Nephron (organoid): ENCODE data around the gene ARHGEF25.

Experiments used
- H3K27ac Mint-ChIP-seq, 3 experiments: 2 replicates each; pipeline ENCODE4 v1.8.0; 2020; ENCODE audit warnings: mixed read lengths in 3 of 3, mild to moderate bottlenecking in 2 of 3, moderate library complexity in 1 of 3
- H3K27me3 Mint-ChIP-seq: 2 replicates; pipeline ENCODE4 v1.8.0; 2021; ENCODE audit warnings: low read depth, mild to moderate bottlenecking, moderate library complexity, mixed read lengths
- H3K36me3 Mint-ChIP-seq: 2 replicates; pipeline ENCODE4 v1.8.0; 2020; ENCODE audit warnings: low read depth, mixed read lengths
- H3K4me1 Mint-ChIP-seq: 2 replicates; pipeline ENCODE4 v1.8.0; 2020; ENCODE audit warnings: mixed read lengths
- H3K4me3 Mint-ChIP-seq, 3 experiments: 2 replicates each; pipeline ENCODE4 v1.8.0; 2020; ENCODE audit warnings: mild to moderate bottlenecking in 3 of 3, mixed read lengths in 3 of 3, moderate library complexity in 2 of 3
- H3K9me3 Mint-ChIP-seq: 2 replicates; pipeline ENCODE4 v1.8.0; 2020; ENCODE audit warnings: mixed read lengths
- TF ChIP-seq, protein P1 (sequence below), 3 experiments: fragments of 200-600 bp; sonication (generic); IDR thresholded peaks; one replicate each; pipeline ENCODE4 v1.5.0; 2021; ENCODE audit warnings: antibody characterized with exemption in 3 of 3; ENCODE audit not compliant: unreplicated experiment in 3 of 3

ARHGEF25 gene

DNA sequence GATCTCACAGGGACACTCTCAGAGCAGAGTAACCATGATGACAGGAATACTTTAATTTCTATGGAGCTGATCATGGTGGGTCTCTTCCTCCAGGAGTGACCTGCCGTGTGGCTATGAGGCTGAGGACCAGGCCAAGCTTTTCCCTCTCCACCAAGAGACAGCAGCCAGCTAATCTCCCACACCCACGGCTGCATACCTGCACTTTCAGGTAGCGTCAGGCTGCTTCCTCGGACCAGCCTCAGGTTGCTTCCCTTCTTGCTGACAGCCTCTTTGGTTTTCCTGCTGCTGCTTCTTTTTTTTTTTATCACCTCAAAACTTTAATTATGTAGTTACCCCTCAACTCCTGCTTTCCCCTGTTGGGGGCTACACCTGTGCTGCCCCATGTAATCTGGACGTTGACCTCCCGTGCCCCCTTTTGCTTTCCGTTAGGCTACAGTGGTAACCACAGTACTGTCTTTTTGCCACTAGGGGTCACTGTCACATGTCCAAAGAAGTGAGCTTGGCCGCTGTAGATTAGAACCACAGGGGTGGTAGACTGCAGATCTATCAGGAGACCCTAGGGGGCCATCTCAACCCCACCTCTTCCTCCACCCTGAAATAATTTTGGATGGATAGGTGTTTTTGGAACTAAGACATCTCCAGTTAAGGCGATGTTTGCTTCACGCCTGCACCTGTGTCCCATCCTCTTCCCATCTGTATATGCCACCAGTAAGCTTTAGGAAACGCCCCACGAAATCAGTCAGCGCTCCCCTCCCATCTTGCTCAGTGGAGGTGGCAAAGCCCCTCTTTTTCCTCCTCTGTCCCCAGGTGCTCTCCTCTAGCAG lies 28.0 kb upstream of the ARHGEF25 start:
- peaks cover 23% of the 10 kb centered on the region for H3K27me3 Mint-ChIP-seq
- H3K27ac Mint-ChIP-seq = no peak overlapping the region
- H3K4me1 Mint-ChIP-seq = no peaks in the 10 kb centered on the region
- TF ChIP-seq, protein P1, sequence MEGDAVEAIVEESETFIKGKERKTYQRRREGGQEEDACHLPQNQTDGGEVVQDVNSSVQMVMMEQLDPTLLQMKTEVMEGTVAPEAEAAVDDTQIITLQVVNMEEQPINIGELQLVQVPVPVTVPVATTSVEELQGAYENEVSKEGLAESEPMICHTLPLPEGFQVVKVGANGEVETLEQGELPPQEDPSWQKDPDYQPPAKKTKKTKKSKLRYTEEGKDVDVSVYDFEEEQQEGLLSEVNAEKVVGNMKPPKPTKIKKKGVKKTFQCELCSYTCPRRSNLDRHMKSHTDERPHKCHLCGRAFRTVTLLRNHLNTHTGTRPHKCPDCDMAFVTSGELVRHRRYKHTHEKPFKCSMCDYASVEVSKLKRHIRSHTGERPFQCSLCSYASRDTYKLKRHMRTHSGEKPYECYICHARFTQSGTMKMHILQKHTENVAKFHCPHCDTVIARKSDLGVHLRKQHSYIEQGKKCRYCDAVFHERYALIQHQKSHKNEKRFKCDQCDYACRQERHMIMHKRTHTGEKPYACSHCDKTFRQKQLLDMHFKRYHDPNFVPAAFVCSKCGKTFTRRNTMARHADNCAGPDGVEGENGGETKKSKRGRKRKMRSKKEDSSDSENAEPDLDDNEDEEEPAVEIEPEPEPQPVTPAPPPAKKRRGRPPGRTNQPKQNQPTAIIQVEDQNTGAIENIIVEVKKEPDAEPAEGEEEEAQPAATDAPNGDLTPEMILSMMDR (IDR thresholded peaks at IDR 0.05; ENCODE audit: unreplicated experiment in 3 of 3) = peak; percentile 93 to 98 (median 96)
- no peaks in the 10 kb centered on the region for H3K36me3 Mint-ChIP-seq
- no peak overlapping the region for H3K4me3 Mint-ChIP-seq
- H3K9me3 Mint-ChIP-seq = no peaks in the 10 kb centered on the region

DNA sequence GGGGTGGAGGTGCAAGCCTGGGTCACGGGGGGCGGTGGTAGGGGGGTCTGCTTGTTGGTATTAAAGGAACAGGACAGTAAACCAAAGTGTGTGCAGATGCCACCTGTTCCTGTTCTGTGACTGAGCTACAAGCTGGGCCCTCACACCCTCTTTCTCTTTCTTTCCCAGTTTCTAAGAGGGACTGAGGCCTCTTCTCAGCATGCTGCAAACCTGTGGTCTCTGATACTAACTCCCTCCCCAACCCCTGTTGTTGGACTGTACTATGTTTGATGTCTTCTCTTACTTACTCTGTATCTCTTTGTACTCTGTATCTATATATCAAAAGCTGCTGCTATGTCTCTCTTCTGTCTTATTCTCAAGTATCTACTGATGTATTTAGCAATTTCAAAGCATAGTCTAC lies 27.2 kb upstream of the ARHGEF25 start:
- no peaks in the 10 kb centered on the region for H3K9me3 Mint-ChIP-seq
- peaks cover 19% of the 10 kb centered on the region for H3K27me3 Mint-ChIP-seq
- no peak overlapping the region for H3K4me3 Mint-ChIP-seq
- H3K27ac Mint-ChIP-seq = no peak overlapping the region
- no peaks in the 10 kb centered on the region for H3K36me3 Mint-ChIP-seq
- H3K4me1 Mint-ChIP-seq = no peaks in the 10 kb centered on the region
- TF ChIP-seq, protein P1 (IDR thresholded peaks at IDR 0.05; ENCODE audit: unreplicated experiment in 3 of 3) = no peak

DNA sequence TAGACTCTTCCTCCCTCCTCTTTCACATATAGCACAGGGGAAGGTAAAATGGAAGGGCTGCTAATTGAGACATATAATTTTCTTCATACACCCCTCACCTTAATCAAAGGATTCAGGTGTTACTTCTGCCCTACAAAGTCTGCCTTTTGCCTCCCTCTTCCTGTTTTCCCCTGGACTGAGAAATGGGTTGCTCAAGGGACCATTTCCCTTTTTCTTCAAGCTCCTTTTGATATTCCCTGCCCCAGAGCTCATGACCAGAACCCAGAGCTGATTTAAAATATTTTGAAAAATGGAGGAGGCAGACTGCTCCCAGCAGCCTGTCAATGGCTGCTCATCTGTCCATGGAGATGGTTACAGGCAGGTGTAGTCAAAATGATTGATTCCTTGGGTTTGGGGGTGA lies 26.5 kb upstream of the ARHGEF25 start:
- no peaks in the 10 kb centered on the region for H3K9me3 Mint-ChIP-seq

DNA sequence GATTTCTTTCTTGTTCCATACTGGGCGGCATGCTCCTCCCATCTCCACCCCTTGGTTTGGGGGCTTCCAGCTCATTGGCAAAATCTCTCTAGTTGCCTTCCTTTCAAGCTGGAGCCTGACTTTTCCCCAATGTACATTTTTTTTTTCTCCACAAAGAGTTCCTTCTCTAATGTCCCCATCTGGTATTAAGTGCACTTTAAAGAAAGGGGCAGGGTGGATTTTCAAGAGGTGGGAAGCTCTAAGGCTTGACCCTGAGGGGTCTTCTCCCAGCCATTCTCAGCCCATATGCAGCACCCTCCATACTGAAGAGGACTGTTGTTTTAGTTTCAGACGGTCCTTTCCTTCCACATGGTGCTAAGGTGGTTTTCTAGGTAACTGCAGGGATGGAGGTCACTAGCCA lies 26.1 kb upstream of the ARHGEF25 start:
- H3K4me3 Mint-ChIP-seq = no peak overlapping the region
- TF ChIP-seq, protein P1 (IDR thresholded peaks at IDR 0.05; ENCODE audit: unreplicated experiment in 3 of 3) = no peak
- no peaks in the 10 kb centered on the region for H3K9me3 Mint-ChIP-seq
- H3K4me1 Mint-ChIP-seq = no peaks in the 10 kb centered on the region
- H3K27ac Mint-ChIP-seq = no peak overlapping the region
- peaks cover 12% of the 10 kb centered on the region for H3K27me3 Mint-ChIP-seq
- H3K36me3 Mint-ChIP-seq = no peaks in the 10 kb centered on the region

More for the DNA sequence above, 26.5 kb upstream of the ARHGEF25 start:
- Mint-ChIP-seq H3K4me3 (no peak overlapping the region), H3K4me1 (no peaks in the 10 kb centered on the region), H3K27ac (no peak overlapping the region), H3K27me3 (peaks cover 15% of the 10 kb centered on the region), H3K36me3 (no peaks in the 10 kb centered on the region)
- TF ChIP-seq, protein P1 (IDR thresholded peaks at IDR 0.05; ENCODE audit: unreplicated experiment in 3 of 3) = no peak

DNA sequence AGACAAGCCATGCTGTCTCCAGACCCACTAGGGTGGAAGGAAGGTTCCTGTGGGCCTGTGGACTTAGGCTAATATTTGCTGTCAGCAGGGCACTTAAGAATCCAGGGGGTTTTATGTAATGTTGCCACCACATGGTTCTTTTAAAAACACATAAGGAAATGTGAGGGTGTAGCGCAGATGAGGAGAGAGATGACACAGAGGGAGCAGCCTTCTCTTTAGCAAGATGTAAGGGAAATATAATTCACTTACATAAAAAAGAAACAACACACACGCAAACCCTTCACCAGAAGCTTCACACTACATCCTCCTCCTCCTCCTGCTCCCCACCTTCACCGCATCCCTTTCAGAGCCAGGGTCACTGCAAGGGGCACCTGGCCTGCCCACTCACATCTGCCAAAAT lies 25.1 kb upstream of the ARHGEF25 start:
- H3K36me3 Mint-ChIP-seq = no peaks in the 10 kb centered on the region
- no peak overlapping the region for H3K27ac Mint-ChIP-seq

More for the DNA sequence above, 25.1 kb upstream of the ARHGEF25 start:
- peaks cover 5% of the 10 kb centered on the region for H3K4me1 Mint-ChIP-seq
- peaks cover 13% of the 10 kb centered on the region for H3K27me3 Mint-ChIP-seq
- H3K4me3 Mint-ChIP-seq = no peak overlapping the region
- TF ChIP-seq, protein P1 (IDR thresholded peaks at IDR 0.05; ENCODE audit: unreplicated experiment in 3 of 3) = no peak
- H3K9me3 Mint-ChIP-seq = no peaks in the 10 kb centered on the region
